Tibial nerve (tissue), 3 donors: ENCODE results near the gene RAB26.

Experiments used
- POLR2A ChIP-seq, 2 donors: fragments of 450-650 bp; IDR thresholded peaks; one replicate each; pipeline ENCODE4 v1.6.1; 2017; ENCODE audit warnings: antibody characterized with exemption in 2 of 2, mild to moderate bottlenecking in 2 of 2, moderate library complexity in 2 of 2
- TF ChIP-seq, protein P1 (sequence below), 5 experiments: fragments of 200-600 bp in 3 of 5; fragments of 450-650 bp in 2 of 5; sonication (generic) in 3 of 5; IDR thresholded peaks; one replicate each; pipeline ENCODE4 v1.5.1; 2016 to 2019; ENCODE audit warnings: antibody characterized with exemption in 5 of 5, mild to moderate bottlenecking in 3 of 5, moderate library complexity in 2 of 5

DNA sequence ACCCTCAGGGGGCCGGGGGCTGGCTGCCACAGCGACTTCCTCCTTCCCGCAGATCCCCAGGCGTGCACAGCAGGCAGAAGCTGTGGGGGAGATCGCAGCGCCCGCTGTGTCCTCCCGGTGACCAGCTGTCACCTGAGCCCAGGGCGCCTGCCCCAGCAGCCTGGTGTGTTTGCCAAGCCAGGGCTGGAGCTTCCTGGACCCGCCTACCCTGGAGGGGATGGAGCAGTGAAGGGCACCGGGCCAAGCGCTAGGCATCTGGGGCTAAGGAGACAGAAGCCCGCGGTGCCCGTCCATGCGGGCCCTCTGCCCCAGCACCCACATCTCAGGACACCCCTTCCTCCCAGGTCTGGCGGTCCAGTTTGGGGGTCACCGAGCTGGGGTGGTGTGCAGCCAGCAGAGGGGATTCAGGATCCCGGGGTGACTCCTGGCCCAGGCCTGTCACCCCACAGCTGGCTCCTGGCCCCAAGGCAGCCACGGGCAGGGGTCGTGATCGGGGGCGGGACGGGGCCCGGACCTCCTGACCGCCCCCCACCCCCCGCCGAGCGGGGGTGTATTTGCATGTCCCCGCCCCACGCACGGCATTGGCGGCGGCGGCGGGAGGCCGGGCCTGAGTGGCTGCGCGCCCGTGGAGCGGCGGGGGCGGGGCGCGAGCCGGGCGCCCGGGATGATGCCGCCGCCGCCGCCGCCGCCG lies at the start of gene RAB26:
- TF ChIP-seq, protein P1, sequence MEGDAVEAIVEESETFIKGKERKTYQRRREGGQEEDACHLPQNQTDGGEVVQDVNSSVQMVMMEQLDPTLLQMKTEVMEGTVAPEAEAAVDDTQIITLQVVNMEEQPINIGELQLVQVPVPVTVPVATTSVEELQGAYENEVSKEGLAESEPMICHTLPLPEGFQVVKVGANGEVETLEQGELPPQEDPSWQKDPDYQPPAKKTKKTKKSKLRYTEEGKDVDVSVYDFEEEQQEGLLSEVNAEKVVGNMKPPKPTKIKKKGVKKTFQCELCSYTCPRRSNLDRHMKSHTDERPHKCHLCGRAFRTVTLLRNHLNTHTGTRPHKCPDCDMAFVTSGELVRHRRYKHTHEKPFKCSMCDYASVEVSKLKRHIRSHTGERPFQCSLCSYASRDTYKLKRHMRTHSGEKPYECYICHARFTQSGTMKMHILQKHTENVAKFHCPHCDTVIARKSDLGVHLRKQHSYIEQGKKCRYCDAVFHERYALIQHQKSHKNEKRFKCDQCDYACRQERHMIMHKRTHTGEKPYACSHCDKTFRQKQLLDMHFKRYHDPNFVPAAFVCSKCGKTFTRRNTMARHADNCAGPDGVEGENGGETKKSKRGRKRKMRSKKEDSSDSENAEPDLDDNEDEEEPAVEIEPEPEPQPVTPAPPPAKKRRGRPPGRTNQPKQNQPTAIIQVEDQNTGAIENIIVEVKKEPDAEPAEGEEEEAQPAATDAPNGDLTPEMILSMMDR (IDR thresholded peaks at IDR 0.05), result no peak
- TF ChIP-seq POLR2A (IDR thresholded peaks at IDR 0.05), result no peak
